GM10266 (cell line): ENCODE measurements around the gene CACNA2D2.
"Not testable (repeated sequence)": the region's sequence is repeated elsewhere in the genome, so short reads cannot be mapped to it uniquely, and the experiment has no call there.

ENCODE experiments used
- DNase-seq: peaks from one replicate; pipeline ENCODE4 v3.0.0; 2012; ENCODE audit errors: extremely low spot score
- TF ChIP-seq, protein P1 (sequence below): IDR thresholded peaks from 2 replicates; pipeline ENCODE4 v1.5.1; 2012; ENCODE audit warnings: mild to moderate bottlenecking, low read depth; ENCODE audit not compliant: control insufficient read depth, insufficient read depth; ENCODE audit errors: missing control alignments

The CACNA2D2 gene

DNA sequence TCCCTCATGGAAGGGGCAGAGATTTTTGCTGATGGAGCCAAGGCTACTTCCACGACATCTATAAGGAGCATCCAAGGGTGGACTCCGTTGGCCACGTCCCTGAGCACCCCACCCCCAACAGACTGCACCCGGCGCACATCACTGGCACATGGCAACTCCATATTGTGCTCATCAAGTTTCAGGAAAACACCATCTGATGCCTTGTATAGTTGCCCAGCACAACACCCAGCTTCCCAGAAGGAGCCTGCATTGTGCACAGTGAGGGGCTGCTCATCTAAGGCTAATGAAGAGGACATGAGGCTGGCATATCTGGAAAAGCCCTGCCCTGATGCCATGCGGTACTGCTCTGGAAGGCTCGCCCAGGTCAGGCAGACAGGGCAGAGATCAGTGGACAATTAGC, 15.0 kb upstream of the CACNA2D2 start:
- DNase-seq: no peak
- TF ChIP-seq, protein P1, sequence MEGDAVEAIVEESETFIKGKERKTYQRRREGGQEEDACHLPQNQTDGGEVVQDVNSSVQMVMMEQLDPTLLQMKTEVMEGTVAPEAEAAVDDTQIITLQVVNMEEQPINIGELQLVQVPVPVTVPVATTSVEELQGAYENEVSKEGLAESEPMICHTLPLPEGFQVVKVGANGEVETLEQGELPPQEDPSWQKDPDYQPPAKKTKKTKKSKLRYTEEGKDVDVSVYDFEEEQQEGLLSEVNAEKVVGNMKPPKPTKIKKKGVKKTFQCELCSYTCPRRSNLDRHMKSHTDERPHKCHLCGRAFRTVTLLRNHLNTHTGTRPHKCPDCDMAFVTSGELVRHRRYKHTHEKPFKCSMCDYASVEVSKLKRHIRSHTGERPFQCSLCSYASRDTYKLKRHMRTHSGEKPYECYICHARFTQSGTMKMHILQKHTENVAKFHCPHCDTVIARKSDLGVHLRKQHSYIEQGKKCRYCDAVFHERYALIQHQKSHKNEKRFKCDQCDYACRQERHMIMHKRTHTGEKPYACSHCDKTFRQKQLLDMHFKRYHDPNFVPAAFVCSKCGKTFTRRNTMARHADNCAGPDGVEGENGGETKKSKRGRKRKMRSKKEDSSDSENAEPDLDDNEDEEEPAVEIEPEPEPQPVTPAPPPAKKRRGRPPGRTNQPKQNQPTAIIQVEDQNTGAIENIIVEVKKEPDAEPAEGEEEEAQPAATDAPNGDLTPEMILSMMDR: no peak

DNA sequence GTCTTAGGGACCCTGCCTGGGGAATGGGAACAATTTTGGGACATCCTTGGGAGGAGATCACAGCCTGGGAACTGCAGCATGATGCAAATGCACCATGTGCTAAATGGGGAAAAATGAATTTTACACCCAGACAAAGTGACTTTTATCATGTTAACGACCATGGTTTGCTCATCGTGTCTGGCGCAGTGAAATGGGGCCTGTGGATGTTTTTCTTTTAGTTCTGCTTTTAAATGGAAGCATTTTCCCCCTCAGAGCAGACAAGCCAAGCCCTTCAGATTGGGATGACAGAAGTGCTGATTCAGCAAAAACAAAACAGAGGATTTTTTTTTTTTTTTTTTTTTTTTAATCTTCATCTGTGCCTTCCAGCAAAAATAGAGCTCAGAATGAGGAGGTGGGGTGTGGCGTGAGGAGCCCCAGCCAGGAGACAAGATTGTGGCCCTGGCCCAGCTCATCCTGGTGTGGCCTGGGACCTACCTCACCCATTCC, 14.3 kb upstream of the CACNA2D2 start:
- TF ChIP-seq, protein P1: no peak
- DNase-seq: no peak

DNA sequence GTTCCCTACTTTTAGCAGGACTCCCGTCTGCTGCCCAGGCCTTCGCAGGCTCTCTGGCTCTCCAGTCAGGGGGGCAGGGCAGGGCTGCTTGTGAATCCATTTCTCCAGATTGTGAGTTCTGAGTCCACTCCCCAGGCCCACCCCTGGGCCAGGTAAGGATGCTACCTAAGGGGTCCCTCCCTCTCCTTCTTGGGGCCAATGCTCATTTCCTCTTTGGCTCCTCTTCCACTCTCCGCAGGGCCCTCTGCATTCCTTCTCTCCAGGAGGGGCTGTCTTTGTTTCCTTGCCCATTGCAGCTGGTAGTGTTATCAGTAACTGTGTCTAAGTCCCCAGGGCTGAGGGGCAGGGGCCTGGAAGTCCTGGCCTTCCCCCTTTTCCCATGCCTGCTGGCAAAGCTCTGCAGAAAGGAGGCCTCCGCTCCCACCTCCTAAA, 13.0 kb upstream of the CACNA2D2 start:
- no peak for DNase-seq
- TF ChIP-seq, protein P1: no peak

DNA sequence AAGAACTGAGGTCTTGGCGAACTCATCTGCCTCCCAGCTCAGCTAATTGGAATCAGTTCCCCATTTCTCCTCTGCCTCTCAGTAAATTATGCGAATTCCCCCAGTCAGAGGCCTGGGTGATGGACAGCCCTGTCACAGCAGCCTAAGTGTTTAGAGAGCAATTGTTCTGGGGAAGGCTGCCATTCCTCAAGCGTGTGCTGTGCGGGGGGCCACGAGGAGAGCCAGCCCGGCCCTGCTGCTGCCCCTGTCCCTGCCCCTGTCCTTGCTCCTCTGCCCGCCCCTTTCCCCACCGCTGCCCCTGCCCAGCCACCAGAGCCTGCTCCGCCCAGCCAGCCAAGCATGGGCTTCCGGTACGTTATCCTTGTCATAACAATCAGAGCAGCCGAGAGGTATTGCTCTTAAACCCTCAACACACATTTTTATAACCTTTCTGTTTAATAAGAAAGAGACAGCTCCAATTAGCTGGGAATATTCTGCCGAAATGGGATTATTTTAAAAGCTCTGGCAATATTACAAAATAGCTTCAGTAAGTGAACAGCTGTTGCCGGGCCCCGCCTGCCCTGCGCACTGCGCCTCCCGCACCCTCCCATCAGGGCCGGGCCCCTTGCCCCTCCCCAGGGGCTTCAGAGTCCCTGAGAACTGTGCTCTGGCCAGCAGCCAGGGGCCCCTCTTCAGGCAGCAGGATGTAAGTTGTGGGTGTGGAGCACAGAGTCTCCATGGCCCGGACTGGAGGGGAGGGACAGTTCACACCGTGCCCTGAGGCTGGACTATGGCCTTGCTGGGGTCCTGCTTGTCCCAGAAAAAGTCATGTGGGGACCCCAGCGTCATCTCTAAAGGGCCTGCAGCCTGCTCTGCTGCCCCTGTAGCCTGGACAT, 12.4 kb upstream of the CACNA2D2 start:
- TF ChIP-seq, protein P1: no peak
- no peak for DNase-seq

DNA sequence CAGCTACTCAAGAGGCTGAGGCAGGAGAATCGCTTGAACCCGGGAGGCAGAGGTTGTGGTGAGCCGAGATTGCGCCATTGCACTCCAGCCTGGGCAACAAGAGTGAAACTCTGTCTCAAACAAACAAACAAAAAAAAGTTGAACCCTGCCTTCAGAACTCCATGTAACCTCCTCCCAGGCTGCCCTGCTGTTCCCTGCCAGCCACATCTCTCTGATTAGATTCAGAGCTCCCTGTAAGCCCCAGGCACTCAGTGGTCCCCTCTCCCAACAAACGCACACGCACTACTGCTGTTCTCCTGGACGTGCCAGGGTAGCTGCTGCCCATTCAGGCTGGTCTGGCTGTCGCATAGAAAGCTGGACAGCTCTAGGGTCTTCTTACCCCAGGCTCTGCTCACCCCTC, 9.5 kb upstream of the CACNA2D2 start:
- DNase-seq: not testable (repeated sequence)

DNA sequence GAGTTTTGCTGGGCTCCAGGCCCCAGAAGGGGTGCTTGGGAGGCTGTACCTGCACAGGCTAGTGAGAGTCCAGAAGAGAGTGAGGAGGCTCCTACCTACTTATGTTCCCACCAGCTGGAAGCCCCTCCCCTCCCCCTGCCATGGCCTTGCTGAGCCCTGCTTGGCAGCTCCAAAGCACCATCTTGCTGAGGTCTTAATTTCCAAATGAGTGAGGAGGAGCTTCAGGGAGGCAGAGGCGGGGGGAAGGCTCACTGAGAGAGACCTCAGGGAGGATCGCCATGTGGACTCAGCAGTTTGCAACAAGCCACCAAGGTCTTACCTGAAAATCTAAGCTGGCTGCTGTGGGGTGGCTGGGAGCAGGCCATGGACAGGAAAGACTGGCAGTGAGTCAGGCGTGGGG, 8.7 kb upstream of the CACNA2D2 start:
- TF ChIP-seq, protein P1: no peak
- no peak for DNase-seq

DNA sequence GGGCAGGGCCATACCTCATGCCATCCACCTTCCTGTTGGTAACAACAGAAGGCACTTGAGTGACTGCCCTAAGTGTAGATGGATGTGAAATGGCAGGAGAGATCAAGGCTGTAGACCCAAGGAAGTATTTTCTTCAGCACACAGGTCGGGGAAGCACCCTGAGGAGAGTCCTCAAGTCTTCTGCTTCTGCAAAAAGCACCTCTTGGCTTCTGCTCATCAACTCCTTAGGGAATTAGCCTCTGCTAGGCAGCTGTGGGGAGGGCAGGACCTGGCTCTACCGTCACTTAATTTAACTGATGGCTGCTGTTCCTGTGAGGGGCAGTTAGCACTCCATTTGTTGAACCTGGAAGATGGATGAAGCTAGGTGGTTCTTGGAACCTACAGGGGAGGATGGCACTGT, 6.9 kb upstream of the CACNA2D2 start:
- no peak for DNase-seq
- TF ChIP-seq, protein P1: no peak
